ENCODE measurements around the gene WDR90.

DNA sequence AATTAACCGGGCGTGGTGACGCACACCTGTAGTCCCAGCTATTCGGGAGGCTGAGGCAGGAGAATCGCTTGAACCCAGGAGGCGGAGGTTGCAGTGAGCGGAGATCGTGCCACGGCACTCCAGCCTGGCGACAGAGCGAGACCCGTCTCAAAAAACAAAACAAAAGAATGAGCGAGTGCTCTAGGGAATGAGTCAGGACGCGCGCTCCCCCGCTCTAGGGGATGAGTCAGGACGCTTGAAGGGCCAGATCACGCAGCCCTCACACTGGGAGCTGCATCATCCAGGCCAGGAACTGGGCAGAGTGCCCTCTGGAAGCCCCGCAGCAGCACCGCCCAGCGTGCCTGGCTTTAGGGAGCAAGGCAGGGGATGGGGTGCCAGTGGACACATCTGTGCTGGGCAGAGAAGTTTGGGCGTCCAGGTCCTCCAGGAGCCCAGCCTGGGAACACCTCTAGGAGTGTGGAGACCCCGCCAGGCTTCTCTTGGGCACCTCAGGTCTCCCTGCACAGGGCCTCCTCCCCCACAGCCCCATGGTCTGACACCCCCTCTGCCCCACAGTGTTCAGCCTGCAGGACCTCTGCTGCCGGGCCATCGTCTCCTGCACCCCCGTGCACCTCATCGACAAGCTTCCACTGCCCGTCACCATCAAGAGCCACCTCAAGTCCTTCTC is 22.2 kb upstream of the WDR90 start:
- no peak for TF ChIP-seq EZH2 (IDR thresholded peaks at IDR 0.05; ENCODE audit: low read length)
- TF ChIP-seq, protein P1, sequence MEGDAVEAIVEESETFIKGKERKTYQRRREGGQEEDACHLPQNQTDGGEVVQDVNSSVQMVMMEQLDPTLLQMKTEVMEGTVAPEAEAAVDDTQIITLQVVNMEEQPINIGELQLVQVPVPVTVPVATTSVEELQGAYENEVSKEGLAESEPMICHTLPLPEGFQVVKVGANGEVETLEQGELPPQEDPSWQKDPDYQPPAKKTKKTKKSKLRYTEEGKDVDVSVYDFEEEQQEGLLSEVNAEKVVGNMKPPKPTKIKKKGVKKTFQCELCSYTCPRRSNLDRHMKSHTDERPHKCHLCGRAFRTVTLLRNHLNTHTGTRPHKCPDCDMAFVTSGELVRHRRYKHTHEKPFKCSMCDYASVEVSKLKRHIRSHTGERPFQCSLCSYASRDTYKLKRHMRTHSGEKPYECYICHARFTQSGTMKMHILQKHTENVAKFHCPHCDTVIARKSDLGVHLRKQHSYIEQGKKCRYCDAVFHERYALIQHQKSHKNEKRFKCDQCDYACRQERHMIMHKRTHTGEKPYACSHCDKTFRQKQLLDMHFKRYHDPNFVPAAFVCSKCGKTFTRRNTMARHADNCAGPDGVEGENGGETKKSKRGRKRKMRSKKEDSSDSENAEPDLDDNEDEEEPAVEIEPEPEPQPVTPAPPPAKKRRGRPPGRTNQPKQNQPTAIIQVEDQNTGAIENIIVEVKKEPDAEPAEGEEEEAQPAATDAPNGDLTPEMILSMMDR (optimal IDR thresholded peaks at IDR 0.05 in 1 of 3, IDR thresholded peaks at IDR 0.05 in 1 of 3, conservative IDR thresholded peaks at IDR 0.05 in 1 of 3; ENCODE audit: extremely low read depth in 1 of 3, insufficient read depth in 2 of 3, low read length in 3 of 3): no peak

All from keratinocyte (primary cell).